Right lobe of liver (tissue), 4 donors: ENCODE measurements around the gene ENTHD1.

Experiments
- POLR2A ChIP-seq: fragments of 450-650 bp; IDR thresholded peaks from one replicate; pipeline ENCODE4 v1.6.1; 2017; ENCODE audit warnings: antibody characterized with exemption, mild to moderate bottlenecking
- TF ChIP-seq, protein P1 (sequence below), 4 donors: fragments of 200-600 bp in 3 of 4; fragments of 450-650 bp in 1 of 4; IDR thresholded peaks; one replicate each; pipeline versions ENCODE4 v1.5.1 to v1.8.0; 2016 to 2022; ENCODE audit warnings: antibody characterized with exemption in 4 of 4, mild to moderate bottlenecking in 2 of 4
- donor health status: DM: no; HTN: no; CAD: no.
- donor health status: DM: no; HTN: no; CAD: no.
- donor health status: DM: no; HTN: yes; CAD: no.

DNA sequence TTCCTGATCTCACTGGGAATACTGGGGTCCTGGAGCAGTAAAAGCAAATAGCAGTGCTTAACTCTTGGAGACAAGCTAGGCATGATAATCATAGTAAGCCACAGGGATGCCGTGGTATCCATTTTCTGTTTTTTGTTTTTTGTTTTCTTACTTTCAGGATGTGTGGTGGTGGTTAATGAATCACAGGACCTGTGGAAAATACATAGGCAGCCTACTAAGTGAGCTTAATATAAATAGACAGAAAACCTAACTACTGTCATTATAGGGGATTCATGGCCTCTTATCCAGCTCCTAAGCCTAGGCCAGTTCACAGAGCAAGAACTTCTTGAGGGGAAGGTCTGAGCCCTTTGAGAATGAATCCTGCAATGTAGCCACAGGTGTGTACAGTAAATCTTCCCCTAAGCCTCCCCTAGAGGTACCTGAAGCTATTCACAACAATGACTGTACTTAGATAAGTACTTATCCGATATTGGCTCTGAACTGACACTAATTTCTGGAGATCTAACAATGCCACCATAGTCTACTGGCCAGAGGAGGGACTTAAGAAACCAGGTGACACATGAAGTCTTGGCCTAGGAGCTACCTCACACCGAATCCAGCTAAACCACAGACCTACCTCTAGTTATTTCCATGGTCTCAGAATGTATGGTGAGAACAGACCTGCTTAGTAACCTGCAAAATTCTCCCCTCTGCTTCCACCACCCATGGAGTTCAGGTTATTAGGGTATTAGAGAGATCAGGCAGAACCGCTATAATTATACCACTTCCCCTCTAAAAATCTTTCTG lies 83.6 kb downstream of the ENTHD1 start:
- TF ChIP-seq, protein P1, sequence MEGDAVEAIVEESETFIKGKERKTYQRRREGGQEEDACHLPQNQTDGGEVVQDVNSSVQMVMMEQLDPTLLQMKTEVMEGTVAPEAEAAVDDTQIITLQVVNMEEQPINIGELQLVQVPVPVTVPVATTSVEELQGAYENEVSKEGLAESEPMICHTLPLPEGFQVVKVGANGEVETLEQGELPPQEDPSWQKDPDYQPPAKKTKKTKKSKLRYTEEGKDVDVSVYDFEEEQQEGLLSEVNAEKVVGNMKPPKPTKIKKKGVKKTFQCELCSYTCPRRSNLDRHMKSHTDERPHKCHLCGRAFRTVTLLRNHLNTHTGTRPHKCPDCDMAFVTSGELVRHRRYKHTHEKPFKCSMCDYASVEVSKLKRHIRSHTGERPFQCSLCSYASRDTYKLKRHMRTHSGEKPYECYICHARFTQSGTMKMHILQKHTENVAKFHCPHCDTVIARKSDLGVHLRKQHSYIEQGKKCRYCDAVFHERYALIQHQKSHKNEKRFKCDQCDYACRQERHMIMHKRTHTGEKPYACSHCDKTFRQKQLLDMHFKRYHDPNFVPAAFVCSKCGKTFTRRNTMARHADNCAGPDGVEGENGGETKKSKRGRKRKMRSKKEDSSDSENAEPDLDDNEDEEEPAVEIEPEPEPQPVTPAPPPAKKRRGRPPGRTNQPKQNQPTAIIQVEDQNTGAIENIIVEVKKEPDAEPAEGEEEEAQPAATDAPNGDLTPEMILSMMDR (IDR thresholded peaks at IDR 0.05), result no peak
- no peak for TF ChIP-seq POLR2A
